SK-N-SH (cell line): ENCODE measurements around the gene TSC22D2. TPM values are rescaled to one million over a fixed set of nuclear protein-coding genes. Genes with fewer than 3 reads are reported as not detected.
A peak's percentile ranks its signal among the peaks of the same experiment; 100 is the strongest.

Experiments
- CTCF ChIA-PET: fragments of 300-600, 350-600 bp; formaldehyde crosslinking; extraction: SDS; loops from one replicate; lab custom pipeline; 2021; lab: Yijun Ruan, JAX
- POLR2A ChIA-PET: fragments of 350-600 bp; sonication (Branson Sonifier 250); formaldehyde crosslinking; extraction: SDS; loops from one replicate; lab custom pipeline; 2020; ENCODE audit warnings: antibody characterized with exemption, inconsistent platforms; lab: Yijun Ruan, JAX
- DNase-seq: peaks from one replicate; pipeline ENCODE4 v3.0.0; 2012
- H2AFZ ChIP-seq: fragments of 200-600 bp; sonication (generic); 2 replicates; pipeline ENCODE4 v1.8.1; 2016; ENCODE audit warnings: antibody characterized with exemption, mild to moderate bottlenecking, low read depth
- H3F3A ChIP-seq: fragments of 200-600 bp; sonication (generic); replicated peaks from 2 replicates; pipeline ENCODE3; 2016; ENCODE audit warnings: antibody characterized with exemption, mild to moderate bottlenecking; ENCODE audit not compliant: insufficient read depth
- H3K27ac ChIP-seq, 2 experiments: fragments of 200-500 bp in 1 of 2; fragments of 200-600 bp in 1 of 2; sonication (Bioruptor generic) in 1 of 2; sonication (generic), shearing (Covaris generic) in 1 of 2; 2 replicates each; pipeline versions ENCODE4 v1.5.1 to v1.6.1; 2014 to 2016; ENCODE audit warnings: low read depth in 2 of 2, inconsistent platforms in 1 of 2, low read length in 1 of 2, mild to moderate bottlenecking in 1 of 2, mixed read lengths in 1 of 2
- H3K27me3 ChIP-seq: fragments of 200-600 bp; sonication (generic), shearing (Covaris generic); 2 replicates; pipeline ENCODE4 v1.6.1; 2016; ENCODE audit warnings: mixed run types; ENCODE audit not compliant: insufficient read depth
- H3K36me3 ChIP-seq, 2 experiments: fragments of 200-500 bp in 1 of 2; fragments of 200-600 bp in 1 of 2; sonication (Bioruptor generic) in 1 of 2; sonication (generic) in 1 of 2; replicated peaks in 1 of 2; 2 replicates each; pipeline versions ENCODE3 to v1.5.1; 2014 to 2016; ENCODE audit warnings: low read length in 1 of 2, mild to moderate bottlenecking in 1 of 2; ENCODE audit not compliant: insufficient read depth in 2 of 2, control insufficient read depth in 1 of 2
- H3K4me1 ChIP-seq, 2 experiments: fragments of 200-500 bp in 1 of 2; fragments of 200-600 bp in 1 of 2; sonication (Bioruptor generic) in 1 of 2; sonication (generic), shearing (Covaris generic) in 1 of 2; 2 replicates each; pipeline versions ENCODE4 v1.5.1 to v1.6.1; 2014 to 2016; ENCODE audit warnings: low read depth in 1 of 2, low read length in 1 of 2, mixed run types in 1 of 2; ENCODE audit not compliant: insufficient read depth in 2 of 2, control insufficient read depth in 1 of 2
- H3K4me2 ChIP-seq: fragments of 200-600 bp; sonication (generic), shearing (Covaris generic); 2 replicates; pipeline ENCODE4 v1.6.1; 2017; ENCODE audit warnings: mixed run types
- H3K4me3 ChIP-seq, 2 experiments: fragments of 200-500 bp in 1 of 2; fragments of 200-600 bp in 1 of 2; sonication (Bioruptor generic) in 1 of 2; sonication (generic), shearing (Covaris generic) in 1 of 2; 2 replicates each; pipeline versions ENCODE4 v1.5.1 to v1.8.1; 2014 to 2016; ENCODE audit warnings: low read depth in 2 of 2, inconsistent platforms in 1 of 2, low read length in 1 of 2, mild to moderate bottlenecking in 1 of 2, mixed read lengths in 1 of 2, moderate library complexity in 1 of 2
- H3K79me2 ChIP-seq: fragments of 200-600 bp; sonication (generic); 2 replicates; pipeline ENCODE4 v1.8.1; 2017; ENCODE audit warnings: mild to moderate bottlenecking; ENCODE audit not compliant: insufficient read depth
- H3K9ac ChIP-seq: fragments of 200-600 bp; sonication (generic); 2 replicates; pipeline ENCODE4 v1.6.1; 2017; ENCODE audit warnings: mixed run types
- H3K9me2 ChIP-seq: fragments of 200-600 bp; sonication (generic); 2 replicates; pipeline ENCODE4 v1.6.1; 2017; ENCODE audit warnings: mixed run types
- H3K9me3 ChIP-seq: fragments of 200-600 bp; sonication (generic); 2 replicates; pipeline ENCODE4 v1.6.1; 2017; ENCODE audit warnings: mixed run types, mild to moderate bottlenecking, moderate library complexity
- H4K20me1 ChIP-seq: fragments of 200-600 bp; sonication (generic); 2 replicates; pipeline ENCODE4 v1.6.1; 2017; ENCODE audit warnings: mild to moderate bottlenecking, mixed run types; ENCODE audit not compliant: insufficient read depth
- ELF1 ChIP-seq: IDR thresholded peaks from 2 replicates; pipeline ENCODE4 v1.4.0; 2012
- EP300 ChIP-seq, 2 experiments: IDR thresholded peaks; 2 replicates each; pipeline versions ENCODE4 v1.4.0 to v1.6.1; 2012; ENCODE audit warnings: borderline replicate concordance in 1 of 2, low read depth in 1 of 2, low read length in 1 of 2
- EZH2phosphoT487 ChIP-seq: fragments of 200-600 bp; sonication (generic); IDR thresholded peaks from 2 replicates; pipeline ENCODE4 v1.6.1; 2017; ENCODE audit warnings: low read depth, mixed run types, mild to moderate bottlenecking, antibody characterized with exemption, moderate library complexity, borderline replicate concordance
- FOSL2 ChIP-seq: IDR thresholded peaks from 2 replicates; pipeline ENCODE4 v1.4.0; 2012; ENCODE audit warnings: low read depth, mild to moderate bottlenecking, moderate library complexity, borderline replicate concordance
- FOXM1 ChIP-seq: IDR thresholded peaks from 2 replicates; pipeline ENCODE4 v1.4.0; 2012; ENCODE audit warnings: low read depth, mild to moderate bottlenecking
- GABPA ChIP-seq: IDR thresholded peaks from 2 replicates; pipeline ENCODE4 v1.4.0; 2012; ENCODE audit warnings: low read depth, mild to moderate bottlenecking
- GATA2 ChIP-seq: sonication (generic); formaldehyde crosslinking; IDR thresholded peaks from 2 replicates; pipeline ENCODE4 v1.5.0; 2020; ENCODE audit warnings: mild to moderate bottlenecking, missing genetic modification reagents
- MXI1 ChIP-seq: IDR thresholded peaks from 2 replicates; pipeline ENCODE4 v1.6.1; 2012; ENCODE audit warnings: mild to moderate bottlenecking, low read depth, low read length, improper control_type of control experiment
- NFIC ChIP-seq: IDR thresholded peaks from 2 replicates; pipeline ENCODE4 v1.4.0; 2012; ENCODE audit warnings: borderline replicate concordance
- NRF1 ChIP-seq: IDR thresholded peaks from 2 replicates; pipeline ENCODE4 v1.6.1; 2012; ENCODE audit warnings: low read depth, mild to moderate bottlenecking, low read length
- POLR2AphosphoS5 ChIP-seq: IDR thresholded peaks from 2 replicates; pipeline ENCODE4 v1.6.1; 2012; ENCODE audit warnings: low read depth, low read length
- RCOR1 ChIP-seq: fragments of 150-350 bp; IDR thresholded peaks from 2 replicates; pipeline ENCODE4 v1.6.1; 2017; ENCODE audit warnings: antibody characterized with exemption, low read length
- RXRA ChIP-seq: IDR thresholded peaks from 2 replicates; pipeline ENCODE4 v1.4.0; 2012; ENCODE audit warnings: low read depth, mild to moderate bottlenecking, borderline replicate concordance
- SIN3A ChIP-seq: IDR thresholded peaks from 2 replicates; pipeline ENCODE4 v1.6.1; 2012; ENCODE audit warnings: low read depth, mild to moderate bottlenecking, low read length, moderate library complexity, borderline replicate concordance
- SMC3 ChIP-seq: IDR thresholded peaks from 2 replicates; pipeline ENCODE4 v1.6.1; 2012; ENCODE audit warnings: low read depth, low read length, improper control_type of control experiment
- TCF12 ChIP-seq: IDR thresholded peaks from 2 replicates; pipeline ENCODE4 v1.4.0; 2012
- WGBS: methylation state at CpG from one replicate; pipeline ENCODE4 v1.1.6; 2017; ENCODE audit warnings: low lambda C conversion rate; 5-methylcytosine and 5-hydroxymethylcytosine counted together
- polyA plus RNA-seq, 3 experiments: library from polyadenylated mRNA; depleted of rRNA; stranded (reverse); fragments of >200 nt; gene quantifications; 2 replicates each; pipeline ENCODE4 v1.2.3, GENCODE V29; 2012
- TF ChIP-seq, protein P1 (sequence below): fragments of 150-350 bp; IDR thresholded peaks from 2 replicates; pipeline ENCODE4 v1.6.1; 2016; ENCODE audit warnings: mild to moderate bottlenecking, low read depth, low read length
- TF ChIP-seq, protein P2 (sequence below): fragments of 150-350 bp; IDR thresholded peaks from 2 replicates; pipeline ENCODE4 v1.6.1; 2017; ENCODE audit warnings: antibody characterized with exemption, low read length, low read depth, borderline replicate concordance

TSC22D2 gene
- polyA plus RNA-seq, 1 of the 3 experiments (the other 2 are of a cell fraction) = 4.8 TPM

GRCh38 chr3:150444371-150444770 is 36.3 kb downstream of the TSC22D2 start:
- H3K79me2 ChIP-seq = peaks cover 87% of the 10 kb centered on the region
- H3K9me2 ChIP-seq = no peaks in the 10 kb centered on the region
- H4K20me1 ChIP-seq = peaks cover 30% of the 10 kb centered on the region
- no peak overlapping the region for H2AFZ ChIP-seq
- ChIA-PET POLR2A (no interaction called here), CTCF (no interaction called here)
- no peak overlapping the region for H3K4me2 ChIP-seq
- H3K27me3 ChIP-seq = no peaks in the 10 kb centered on the region
- peaks cover 15 to 16% of the 10 kb centered on the region in 2 experiments for H3K36me3 ChIP-seq
- H3K27ac ChIP-seq = peak overlapping the region in 1 of 2 experiments; percentile 71; a peak in 2 of 4 replicates
- TF ChIP-seq GATA2 (CRISPR knock-in tag) (no peak), POLR2AphosphoS5 (no peak), RCOR1 (no peak)
- peaks cover 58% of the 10 kb centered on the region for H3F3A ChIP-seq
- no peaks in the 10 kb centered on the region for H3K9me3 ChIP-seq
- H3K4me1 ChIP-seq = peaks cover 3 to 26% of the 10 kb centered on the region in 2 experiments; a peak in 2 of 4 replicates
- no peak for DNase-seq
- no peak overlapping the region for H3K9ac ChIP-seq
- H3K4me3 ChIP-seq = no peak overlapping the region
- 58% methylated on average over 2 of the region's 2 CpGs for WGBS

DNA sequence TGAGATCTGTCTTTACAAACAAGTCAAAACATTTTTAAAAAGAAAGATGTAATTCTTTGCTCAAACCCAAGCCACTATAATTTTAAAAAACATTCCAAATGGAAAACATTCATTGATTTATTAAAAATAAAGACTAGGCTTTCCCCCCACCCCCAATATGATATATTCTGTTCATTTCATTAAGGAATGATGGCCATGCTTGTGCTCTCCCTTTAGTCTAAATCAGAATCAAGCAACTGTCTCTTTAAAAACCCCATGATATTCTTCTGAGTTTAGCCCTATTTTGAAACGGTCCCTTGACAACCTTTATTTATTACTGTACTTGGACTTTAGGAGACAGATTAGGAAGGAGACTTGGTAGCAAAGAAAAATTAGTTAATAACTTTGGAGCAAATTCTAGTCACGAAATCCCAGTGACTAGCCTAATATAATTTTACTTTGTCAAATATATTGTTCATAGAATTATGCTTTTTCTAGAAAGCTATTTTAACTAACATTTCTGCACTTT is 38.4 kb downstream of the TSC22D2 start:
- H3K9me3 ChIP-seq = no peaks in the 10 kb centered on the region
- CTCF ChIA-PET = no interaction called here
- H3K9me2 ChIP-seq = no peaks in the 10 kb centered on the region
- H3F3A ChIP-seq = peaks cover 70% of the 10 kb centered on the region
- 62% methylated on average over 2 of the region's 2 CpGs for WGBS
- H3K4me1 ChIP-seq = peaks cover 3 to 42% of the 10 kb centered on the region in 2 experiments; a peak in 2 of 4 replicates
- no peak overlapping the region for H2AFZ ChIP-seq
- POLR2A ChIA-PET = no interaction called here
- no peaks in the 10 kb centered on the region for H3K27me3 ChIP-seq
- peak overlapping the region; percentile 61; the same call in 1 of the 2 replicates for H3K4me2 ChIP-seq
- TF ChIP-seq FOXM1 (no peak), EZH2phosphoT487 (no peak), RXRA (no peak), TCF12 (no peak), SMC3 (no peak), EP300 (IDR thresholded peaks at IDR 0.05; ENCODE audit: borderline replicate concordance in 1 of 2, low read depth in 1 of 2, low read length in 1 of 2) (no peak), GATA2 (CRISPR knock-in tag) (no peak), MXI1 (no peak), RCOR1 (no peak), GABPA (no peak), FOSL2 (no peak), SIN3A (no peak), NRF1 (no peak), NFIC (no peak), ELF1 (no peak)
- TF ChIP-seq, protein P1, sequence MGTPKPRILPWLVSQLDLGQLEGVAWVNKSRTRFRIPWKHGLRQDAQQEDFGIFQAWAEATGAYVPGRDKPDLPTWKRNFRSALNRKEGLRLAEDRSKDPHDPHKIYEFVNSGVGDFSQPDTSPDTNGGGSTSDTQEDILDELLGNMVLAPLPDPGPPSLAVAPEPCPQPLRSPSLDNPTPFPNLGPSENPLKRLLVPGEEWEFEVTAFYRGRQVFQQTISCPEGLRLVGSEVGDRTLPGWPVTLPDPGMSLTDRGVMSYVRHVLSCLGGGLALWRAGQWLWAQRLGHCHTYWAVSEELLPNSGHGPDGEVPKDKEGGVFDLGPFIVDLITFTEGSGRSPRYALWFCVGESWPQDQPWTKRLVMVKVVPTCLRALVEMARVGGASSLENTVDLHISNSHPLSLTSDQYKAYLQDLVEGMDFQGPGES = no peak
- TF ChIP-seq, protein P2, sequence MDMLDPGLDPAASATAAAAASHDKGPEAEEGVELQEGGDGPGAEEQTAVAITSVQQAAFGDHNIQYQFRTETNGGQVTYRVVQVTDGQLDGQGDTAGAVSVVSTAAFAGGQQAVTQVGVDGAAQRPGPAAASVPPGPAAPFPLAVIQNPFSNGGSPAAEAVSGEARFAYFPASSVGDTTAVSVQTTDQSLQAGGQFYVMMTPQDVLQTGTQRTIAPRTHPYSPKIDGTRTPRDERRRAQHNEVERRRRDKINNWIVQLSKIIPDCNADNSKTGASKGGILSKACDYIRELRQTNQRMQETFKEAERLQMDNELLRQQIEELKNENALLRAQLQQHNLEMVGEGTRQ = no peak
- no peak for DNase-seq
- H3K36me3 ChIP-seq = peaks cover 13 to 21% of the 10 kb centered on the region in 2 experiments
- H3K9ac ChIP-seq = no peak overlapping the region
- peak overlapping the region in 1 of 2 experiments; percentile 78; a peak in 2 of 4 replicates for H3K27ac ChIP-seq
- peaks cover 89% of the 10 kb centered on the region for H3K79me2 ChIP-seq
- peaks cover 25% of the 10 kb centered on the region for H4K20me1 ChIP-seq
- no peak overlapping the region for H3K4me3 ChIP-seq
